ENCODE measurements around the gene TECPR1.

Gene TECPR1

GRCh38 chr7:98234429-98235147 lies 17.4 kb downstream of the TECPR1 start:
- Histone ChIP-seq H3K9ac (ENCODE audit: low read length) (no peak overlapping the region), H3K4me2 (ENCODE audit: low read depth, low read length, poor library complexity, severe bottlenecking) (no peak overlapping the region), H3K27me3 (ENCODE audit: low read length) (no peaks in the 10 kb centered on the region), H4K20me1 (ENCODE audit: low read depth, low read length) (no peaks in the 10 kb centered on the region), H3F3A (ENCODE audit: insufficient read depth) (no peaks in the 10 kb centered on the region), H3K27ac (ENCODE audit: low read depth, low read length) (no peak overlapping the region), H3K9me2 (replicated peaks; ENCODE audit: insufficient read depth, low read length) (no peaks in the 10 kb centered on the region), H3K36me3 (ENCODE audit: low read length) (no peaks in the 10 kb centered on the region), H3K79me2 (ENCODE audit: insufficient read depth, low read length) (no peaks in the 10 kb centered on the region), H3K4me3 (ENCODE audit: insufficient read depth, low read length, poor library complexity, severe bottlenecking) (no peak overlapping the region), H3K9me3 (ENCODE audit: insufficient read depth, low read length) (no peaks in the 10 kb centered on the region), H2AFZ (ENCODE audit: low read depth, low read length, severe bottlenecking) (no peak overlapping the region)
- TF ChIP-seq CTCF (IDR thresholded peaks at IDR 0.05; ENCODE audit: insufficient read depth, low read length, poor library complexity, severe bottlenecking) (no peak), EZH2phosphoT487 (conservative IDR thresholded peaks at IDR 0.05; ENCODE audit: low read length) (no peak)

GRCh38 chr7:98233219-98234070 lies 18.6 kb downstream of the TECPR1 start:
- Histone ChIP-seq H3K27ac (ENCODE audit: low read depth, low read length) (no peak overlapping the region), H3K9ac (ENCODE audit: low read length) (no peak overlapping the region), H3K27me3 (ENCODE audit: low read length) (no peaks in the 10 kb centered on the region), H3K4me3 (ENCODE audit: insufficient read depth, low read length, poor library complexity, severe bottlenecking) (no peak overlapping the region), H4K20me1 (ENCODE audit: low read depth, low read length) (no peaks in the 10 kb centered on the region), H2AFZ (ENCODE audit: low read depth, low read length, severe bottlenecking) (no peak overlapping the region), H3F3A (ENCODE audit: insufficient read depth) (no peaks in the 10 kb centered on the region), H3K9me2 (replicated peaks; ENCODE audit: insufficient read depth, low read length) (no peaks in the 10 kb centered on the region), H3K79me2 (ENCODE audit: insufficient read depth, low read length) (no peaks in the 10 kb centered on the region), H3K36me3 (ENCODE audit: low read length) (no peaks in the 10 kb centered on the region), H3K9me3 (ENCODE audit: insufficient read depth, low read length) (no peaks in the 10 kb centered on the region), H3K4me2 (ENCODE audit: low read depth, low read length, poor library complexity, severe bottlenecking) (no peak overlapping the region)
- TF ChIP-seq EZH2phosphoT487 (conservative IDR thresholded peaks at IDR 0.05; ENCODE audit: low read length) (no peak), CTCF (IDR thresholded peaks at IDR 0.05; ENCODE audit: insufficient read depth, low read length, poor library complexity, severe bottlenecking) (no peak)

DNA sequence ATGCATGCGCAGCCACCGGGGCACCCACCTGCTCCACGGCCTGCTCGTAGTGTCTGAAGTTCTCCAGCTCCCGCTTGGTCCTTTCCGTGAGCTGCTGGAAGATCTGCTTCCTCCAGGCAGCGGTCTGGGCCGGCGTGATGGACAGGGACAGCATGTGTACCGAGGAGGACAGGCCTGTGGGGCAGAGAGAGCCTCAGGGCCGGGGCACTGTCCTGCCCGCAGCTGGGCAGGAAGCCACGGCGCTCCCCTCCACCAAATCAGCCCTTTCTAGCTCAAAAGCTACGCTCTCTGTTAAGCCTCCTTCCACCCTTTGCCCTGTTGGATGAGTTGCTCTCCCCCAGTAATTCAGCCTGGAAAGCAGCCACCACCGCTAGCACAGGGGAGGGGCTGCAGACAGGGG lies 19.2 kb downstream of the TECPR1 start:
- Histone ChIP-seq H2AFZ (ENCODE audit: low read depth, low read length, severe bottlenecking) (no peak overlapping the region), H3K27me3 (ENCODE audit: low read length) (no peaks in the 10 kb centered on the region), H3K79me2 (ENCODE audit: insufficient read depth, low read length) (no peaks in the 10 kb centered on the region), H3K36me3 (ENCODE audit: low read length) (no peaks in the 10 kb centered on the region), H3K4me2 (ENCODE audit: low read depth, low read length, poor library complexity, severe bottlenecking) (no peak overlapping the region), H4K20me1 (ENCODE audit: low read depth, low read length) (no peaks in the 10 kb centered on the region), H3K9ac (ENCODE audit: low read length) (no peak overlapping the region), H3K9me2 (replicated peaks; ENCODE audit: insufficient read depth, low read length) (no peaks in the 10 kb centered on the region), H3K27ac (ENCODE audit: low read depth, low read length) (no peak overlapping the region), H3K4me3 (ENCODE audit: insufficient read depth, low read length, poor library complexity, severe bottlenecking) (no peak overlapping the region), H3K9me3 (ENCODE audit: insufficient read depth, low read length) (no peaks in the 10 kb centered on the region), H3F3A (ENCODE audit: insufficient read depth) (no peaks in the 10 kb centered on the region)
- TF ChIP-seq CTCF (IDR thresholded peaks at IDR 0.05; ENCODE audit: insufficient read depth, low read length, poor library complexity, severe bottlenecking) (no peak), EZH2phosphoT487 (conservative IDR thresholded peaks at IDR 0.05; ENCODE audit: low read length) (no peak)

Data from SU-DHL-6 (cell line).